MV-4-11 (cell line): ENCODE results near the gene ACTG2.
A peak's percentile ranks its signal among the peaks of the same experiment; 100 is the strongest.

Experiments
- DNase-seq: peaks from one replicate; lab custom pipeline; 2025; lab: John Stamatoyannopoulos, UW

Gene ACTG2

DNA sequence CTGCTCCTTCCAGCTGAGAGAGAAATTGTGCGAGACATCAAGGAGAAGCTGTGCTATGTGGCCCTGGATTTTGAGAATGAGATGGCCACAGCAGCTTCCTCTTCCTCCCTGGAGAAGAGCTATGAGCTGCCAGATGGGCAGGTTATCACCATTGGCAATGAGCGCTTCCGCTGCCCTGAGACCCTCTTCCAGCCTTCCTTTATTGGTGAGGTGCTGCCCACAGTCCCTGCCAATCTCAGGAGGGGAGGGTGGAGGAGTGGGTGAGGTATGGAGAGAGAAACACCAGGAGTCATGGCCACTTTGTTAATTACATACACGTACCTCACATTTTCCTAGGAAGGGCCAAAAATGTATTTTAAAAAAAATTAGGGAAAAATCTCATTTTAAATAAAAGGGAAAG lies 21.9 kb downstream of the ACTG2 start:
- no peak for DNase-seq

DNA sequence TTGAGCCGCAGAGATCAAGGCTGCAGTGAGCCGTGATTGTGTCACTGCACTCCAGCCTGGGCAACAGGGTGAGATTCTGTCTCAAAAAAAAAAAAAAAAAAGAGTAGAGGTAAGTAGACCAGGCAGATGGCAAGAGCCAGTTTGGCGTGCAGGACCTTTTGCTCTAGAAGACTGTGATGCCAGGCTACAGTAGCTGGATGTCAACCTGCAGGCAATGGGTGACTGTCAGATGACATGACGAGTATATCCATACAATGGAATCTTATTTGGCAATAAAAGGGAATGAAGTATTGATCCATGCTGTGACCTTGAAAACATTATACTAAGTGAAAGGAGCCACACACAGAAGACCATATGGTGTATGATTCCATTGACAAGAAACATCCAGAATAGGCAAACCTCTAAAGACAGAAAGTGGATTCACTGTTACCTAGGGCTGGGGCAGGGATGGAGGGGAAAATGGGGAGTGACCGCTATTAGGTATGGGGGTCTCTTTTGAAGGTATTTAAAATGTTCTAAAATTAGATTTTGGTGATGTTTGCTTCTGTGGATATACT lies 22.7 kb downstream of the ACTG2 start:
- no peak for DNase-seq

DNA sequence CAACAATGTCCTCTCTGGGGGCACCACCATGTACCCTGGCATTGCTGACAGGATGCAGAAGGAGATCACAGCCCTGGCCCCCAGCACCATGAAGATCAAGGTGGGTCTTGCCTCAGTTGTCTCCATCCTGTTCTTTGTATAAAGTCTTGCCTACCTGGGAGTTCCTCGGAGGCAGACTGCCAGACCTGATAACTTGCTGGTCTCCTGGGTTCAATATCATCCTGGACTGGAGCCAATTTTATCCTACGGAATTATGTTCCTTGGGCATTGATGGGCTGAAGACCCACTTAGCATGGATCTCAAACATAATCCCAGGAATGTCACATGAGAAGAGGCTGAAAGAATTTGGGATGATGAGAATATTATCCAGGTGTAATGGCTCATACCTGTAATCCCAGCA lies 23.9 kb downstream of the ACTG2 start:
- DNase-seq = no peak

DNA sequence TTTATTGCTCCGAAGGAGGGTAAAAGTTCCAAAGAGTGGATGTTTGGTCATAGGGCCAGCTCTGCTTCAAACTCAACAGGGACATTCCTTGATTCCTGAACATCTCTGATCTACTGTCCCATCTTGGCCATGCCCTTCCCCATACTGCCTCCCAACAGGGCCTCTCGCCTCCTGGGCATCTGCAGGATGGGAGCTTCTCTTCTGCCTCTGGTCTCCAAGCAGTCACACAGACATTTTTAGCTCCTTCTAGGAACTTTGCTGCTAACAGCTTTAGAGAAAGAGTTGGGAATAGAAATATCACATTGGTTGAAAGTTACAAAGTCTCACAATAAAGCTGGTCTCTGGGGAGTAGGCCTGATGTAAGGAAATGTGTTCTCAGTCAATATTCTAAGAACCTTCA lies 24.5 kb downstream of the ACTG2 start:
- DNase-seq = no peak

DNA sequence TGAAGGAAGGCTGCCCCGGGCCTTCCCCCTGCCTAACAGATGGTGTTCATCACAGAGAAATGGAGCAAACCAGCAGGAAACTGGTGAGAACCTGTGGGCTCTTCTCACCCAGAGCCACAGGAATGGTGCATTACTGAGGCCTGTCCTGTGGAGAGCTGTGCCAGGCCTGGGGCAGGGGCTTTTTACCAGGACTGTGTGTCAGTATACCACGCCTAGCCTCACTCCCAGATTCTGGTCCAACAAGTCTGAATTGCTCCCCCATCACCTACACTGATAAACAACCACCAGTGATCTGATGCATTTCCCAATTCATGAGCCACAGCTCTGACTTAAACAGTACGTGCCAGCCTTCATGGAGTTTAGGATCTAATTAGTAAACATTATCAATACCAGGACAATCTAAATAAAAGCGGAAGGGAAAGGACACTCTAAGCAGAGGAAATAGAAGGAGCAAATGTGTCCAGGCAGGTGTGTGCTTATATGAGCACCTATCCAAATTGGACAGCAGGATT lies 24.9 kb downstream of the ACTG2 start:
- no peak for DNase-seq

DNA sequence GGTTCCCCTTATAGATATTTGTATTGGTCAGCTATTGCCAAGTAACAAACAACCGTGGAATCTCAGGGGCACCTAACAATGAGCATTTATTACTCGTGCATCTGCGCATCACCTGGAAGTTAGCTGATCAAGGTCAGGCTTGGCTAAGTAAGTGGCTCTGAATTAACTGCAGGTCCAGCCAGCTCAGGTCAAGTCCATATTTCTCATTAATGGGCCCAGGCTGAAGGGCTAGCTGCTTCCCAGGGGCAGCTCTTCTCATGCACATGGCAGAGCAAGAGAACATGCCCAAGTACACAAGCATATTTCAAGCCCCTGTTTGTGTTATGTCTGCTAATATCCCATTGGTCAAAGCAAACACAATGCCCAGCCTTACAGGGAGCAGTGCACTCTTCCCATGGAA lies 26.0 kb downstream of the ACTG2 start:
- no peak for DNase-seq

DNA sequence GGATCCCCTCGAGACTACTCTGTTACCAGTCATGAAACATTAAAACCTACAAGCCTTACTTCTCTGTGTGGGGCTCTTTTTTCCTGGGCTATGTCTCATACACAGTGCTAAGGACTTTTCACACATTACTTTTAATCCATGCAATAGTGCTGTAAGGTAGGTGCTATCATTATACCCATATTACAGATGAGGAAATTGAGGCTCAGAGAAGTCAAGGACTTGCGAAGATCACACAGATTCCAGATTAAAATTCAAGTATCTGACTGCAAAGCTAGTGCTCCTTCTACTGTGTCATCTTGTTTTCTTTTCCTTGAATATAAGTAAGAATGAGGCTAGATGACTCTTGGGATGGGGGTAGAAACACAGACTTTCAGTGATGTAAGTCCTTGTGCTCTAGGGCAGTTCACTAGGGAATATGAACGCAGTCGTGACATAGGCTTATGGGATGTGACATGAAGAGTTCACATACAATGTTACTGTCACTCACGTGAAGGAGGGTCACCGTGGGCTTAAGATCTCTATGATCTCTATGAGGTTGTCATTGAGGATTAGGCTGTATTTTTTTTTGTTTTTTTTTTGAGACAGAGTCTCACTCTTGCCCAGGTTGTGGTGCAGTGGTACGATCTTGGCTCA lies 26.9 kb downstream of the ACTG2 start:
- DNase-seq = no peak

DNA sequence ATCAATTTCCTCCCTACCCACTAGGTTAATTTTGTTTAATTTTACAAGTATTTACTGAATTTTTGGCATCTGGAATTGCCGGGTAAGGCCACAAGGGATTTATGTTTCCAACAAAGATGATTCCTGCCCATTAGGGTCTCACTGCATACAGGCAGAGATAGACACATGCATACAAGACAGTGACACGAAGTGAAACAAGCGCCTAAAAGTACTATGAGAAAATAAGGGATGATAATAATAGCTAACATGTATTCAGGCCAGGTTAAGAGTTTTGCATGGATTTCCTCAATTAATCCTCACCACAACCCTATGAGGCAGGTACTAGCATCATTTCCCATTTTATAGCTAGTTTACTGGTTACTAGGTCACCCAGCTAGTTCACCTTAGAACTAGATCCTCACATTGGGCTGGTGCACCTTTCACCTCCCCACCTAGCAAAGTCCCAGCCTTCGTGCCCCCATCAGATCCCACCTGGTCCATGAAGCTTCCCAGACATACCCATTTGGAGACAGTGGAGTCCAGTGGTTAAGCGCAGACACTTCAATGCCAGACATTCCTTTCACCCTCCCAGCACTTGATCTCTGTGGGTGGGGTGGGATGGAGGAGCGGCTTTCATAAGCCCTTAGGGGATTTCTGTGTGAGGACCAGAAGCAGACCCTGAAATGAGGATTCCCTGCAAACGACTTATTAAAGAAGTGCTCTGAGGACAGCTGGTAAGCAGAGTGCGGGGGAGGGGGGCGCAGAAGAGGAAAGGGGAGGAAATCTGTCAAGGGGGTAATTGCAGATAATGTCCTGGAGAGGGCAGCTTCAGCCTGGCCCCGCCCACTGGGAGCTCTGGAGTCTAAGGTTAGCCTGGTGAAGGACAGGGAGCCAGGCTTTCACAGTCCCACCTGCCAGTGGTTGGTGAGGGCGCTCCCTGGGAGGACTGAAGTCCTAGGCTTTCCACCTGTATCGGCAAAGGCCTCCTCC lies 28.1 kb downstream of the ACTG2 start:
- DNase-seq = peak; percentile 23

DNA sequence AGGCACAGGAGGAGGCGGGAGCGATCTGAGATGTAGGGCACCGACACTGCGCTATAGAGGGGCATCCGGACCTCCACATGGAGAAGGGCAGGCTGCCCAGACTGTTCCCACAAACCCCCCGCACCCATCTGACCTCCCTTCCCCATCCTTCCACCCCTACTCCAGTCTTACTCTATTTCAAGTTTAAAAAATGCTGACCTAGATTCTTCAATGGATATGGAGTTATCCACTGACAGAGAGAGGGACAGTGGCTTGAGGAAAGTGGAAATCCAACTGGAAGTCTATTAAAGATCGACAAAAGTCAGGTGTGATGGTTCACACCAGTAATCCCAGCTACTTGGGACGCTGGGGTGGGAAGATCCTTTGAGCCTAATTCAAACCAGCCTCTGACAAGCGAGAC lies 28.8 kb downstream of the ACTG2 start:
- no peak for DNase-seq

DNA sequence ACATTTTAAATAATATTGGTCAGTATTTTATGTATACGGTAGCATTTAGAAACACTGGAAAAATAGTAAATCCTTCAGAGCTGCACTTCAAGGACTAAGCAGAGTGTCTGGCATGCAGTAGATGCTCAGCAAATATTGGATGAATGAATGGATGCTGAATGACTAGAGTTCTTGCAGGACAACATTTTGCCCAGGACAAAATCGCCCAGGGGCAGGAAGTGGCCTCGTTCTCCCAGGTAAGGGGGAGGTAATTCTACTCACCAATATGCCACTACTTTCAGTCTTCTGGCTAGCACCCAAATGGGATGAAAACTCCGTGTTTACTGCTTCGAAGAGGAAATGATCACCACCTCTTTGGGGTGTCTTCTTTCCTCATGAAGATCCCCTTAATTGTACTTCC lies 29.9 kb downstream of the ACTG2 start:
- DNase-seq = no peak

DNA sequence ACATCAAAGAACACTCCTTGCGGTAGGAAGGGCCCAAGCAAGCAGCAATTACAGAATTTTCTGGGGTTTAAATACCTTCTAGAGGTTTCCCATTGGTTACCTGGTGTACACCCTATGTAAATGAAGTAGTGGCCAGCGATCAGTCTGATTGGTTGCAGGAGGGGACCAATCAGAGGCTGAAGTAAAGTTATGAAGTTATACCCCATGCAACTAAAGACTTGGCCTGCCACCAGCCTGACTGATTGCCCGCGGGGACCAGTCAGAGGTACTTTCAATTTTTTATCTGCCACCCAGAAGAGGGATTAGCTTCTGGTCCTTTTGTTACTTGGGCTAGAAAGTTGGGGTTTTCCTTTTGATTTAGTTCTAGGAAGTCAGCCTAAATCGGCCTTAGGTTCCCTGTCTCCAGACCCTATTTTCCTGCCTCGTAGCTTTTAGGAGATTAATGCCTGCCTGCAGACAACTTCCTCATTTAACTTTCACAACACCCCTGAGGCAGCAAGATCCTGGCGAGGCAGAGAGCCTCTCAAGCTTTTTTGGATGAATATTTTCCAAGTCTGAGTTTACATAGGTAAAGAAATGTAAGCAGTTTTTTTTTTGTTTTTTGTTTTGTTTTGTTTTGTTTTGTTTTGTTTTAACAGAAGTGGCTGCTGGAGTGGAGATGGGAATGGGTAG lies 32.4 kb downstream of the ACTG2 start:
- peak; percentile 88 for DNase-seq

DNA sequence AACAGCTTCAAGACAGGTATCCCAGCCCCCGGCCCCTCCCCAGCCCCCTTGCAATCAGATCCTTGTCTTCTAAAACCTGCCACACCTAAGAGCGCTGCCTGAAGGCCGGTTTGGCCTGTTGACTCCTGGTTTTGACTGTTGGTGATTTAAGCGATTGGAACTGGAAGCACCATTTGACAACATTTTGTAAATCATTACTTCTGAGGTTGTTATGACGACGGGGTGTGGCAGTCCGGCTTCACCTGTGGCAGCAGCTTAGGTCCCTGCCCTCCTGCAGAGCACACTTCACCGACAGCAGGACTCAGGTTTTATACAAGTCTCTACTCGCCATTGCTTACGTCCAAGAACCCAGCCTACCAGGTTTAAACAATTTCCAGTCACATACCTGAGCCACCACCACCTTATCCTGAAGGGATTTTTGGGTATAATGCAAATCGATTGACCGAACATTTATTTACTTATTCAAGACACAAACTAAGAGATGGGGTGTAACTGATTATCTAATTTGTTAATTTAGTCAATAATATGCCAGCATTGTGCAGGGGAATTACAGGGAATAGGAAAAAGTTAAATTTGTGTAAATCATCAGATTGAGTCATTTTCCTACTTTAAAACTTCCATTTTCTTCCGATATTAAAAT lies 33.2 kb downstream of the ACTG2 start:
- no peak for DNase-seq

DNA sequence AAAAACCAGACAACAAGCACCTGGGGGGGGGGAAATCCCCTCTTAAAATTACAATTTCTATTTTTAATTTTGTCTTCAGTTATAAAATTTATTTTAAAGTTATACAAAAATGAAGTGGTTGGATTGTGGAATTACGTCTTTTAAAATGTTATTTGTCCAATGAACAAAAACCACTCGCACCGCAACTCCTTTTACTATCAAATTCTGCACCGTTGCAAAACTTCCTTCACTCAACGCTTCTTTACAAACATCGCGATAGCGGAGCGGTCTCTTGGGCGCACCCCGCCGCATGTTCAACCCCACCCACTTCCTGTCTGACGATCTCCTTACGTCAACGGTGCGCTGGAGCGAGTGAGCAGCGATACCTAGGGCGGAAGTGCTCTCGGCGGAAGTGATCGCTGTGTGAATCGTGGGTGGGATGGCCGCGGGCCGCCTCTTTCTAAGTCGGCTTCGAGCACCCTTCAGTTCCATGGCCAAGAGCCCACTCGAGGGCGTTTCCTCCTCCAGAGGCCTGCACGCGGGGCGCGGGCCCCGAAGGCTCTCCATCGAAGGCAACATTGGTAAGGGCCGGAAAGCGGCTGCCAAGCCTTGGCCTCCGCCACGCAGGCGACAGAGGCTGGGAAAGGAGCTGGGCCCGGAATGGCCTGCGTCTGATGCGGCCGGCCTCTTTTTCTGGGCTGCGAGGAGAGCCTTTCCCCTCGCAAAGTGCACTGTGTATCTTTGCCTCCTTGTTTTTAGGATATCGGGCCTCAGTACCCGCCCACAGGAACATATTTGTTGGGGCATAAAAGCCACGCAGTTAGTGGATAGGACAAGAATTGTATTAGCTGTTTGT lies 33.9 kb downstream of the ACTG2 start, which contains the start of gene DGUOK:
DGUOK (plus strand) TSS at position 388 of the 835 bp plus-strand sequence; CDS start at position 419, 31 bp downstream.
- peak; percentile 99 for DNase-seq

DNA sequence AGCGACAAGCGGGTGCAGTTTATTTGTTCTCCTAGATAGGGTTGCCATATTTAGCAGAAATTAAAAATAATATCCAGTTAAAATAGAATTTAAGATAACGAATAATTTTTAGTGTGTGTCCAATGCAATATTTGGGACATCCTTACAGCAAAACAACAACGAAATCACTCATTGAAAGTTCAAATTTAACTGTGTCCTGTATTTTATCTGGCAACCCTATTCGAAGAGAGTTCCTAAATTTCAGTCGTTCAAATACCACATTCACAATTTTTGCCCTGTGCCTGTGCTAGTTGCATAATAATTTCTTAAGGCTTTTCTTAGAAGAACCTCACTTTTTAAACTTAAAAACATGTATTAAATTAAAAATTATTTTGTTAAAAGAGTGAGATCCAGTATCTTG lies 34.5 kb downstream of the ACTG2 start:
- no peak for DNase-seq

DNA sequence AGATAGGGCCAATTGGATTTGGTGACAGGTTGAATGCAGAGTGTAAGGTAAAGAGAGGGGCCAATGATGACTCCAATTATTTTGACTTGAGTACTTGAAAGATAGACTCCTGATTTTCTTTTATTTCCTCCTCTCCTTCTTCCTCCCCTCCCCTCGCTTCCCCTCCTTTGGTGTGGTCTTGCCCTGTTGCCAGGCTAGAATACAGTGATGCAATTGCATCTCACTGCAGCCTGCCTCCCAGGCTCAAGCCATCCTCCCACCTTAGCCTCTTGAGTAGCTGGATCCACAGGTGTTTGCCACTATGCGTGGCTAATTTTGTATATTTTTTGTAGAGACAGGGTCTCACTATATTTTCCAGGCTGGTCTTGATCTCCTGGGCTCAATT lies 36.1 kb downstream of the ACTG2 start:
- DNase-seq = no peak

DNA sequence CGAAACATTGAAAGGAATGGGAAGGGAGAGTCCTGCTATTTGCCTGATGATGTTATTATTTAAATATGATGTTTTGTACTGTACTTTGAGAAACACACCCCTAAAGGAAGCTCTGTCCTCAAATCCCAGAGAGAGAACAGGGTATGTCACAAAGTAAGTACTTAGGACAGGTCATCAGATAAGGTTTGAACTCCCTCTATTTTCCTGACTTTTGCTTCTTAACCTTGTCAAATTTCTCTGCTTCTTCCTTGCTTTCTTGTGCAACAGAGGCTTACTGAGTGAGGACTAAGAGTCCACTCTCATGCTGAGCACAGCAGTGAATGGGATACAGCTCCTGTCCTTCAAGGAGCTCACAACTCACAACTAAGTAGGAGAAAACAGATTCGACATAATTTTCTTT lies 37.6 kb downstream of the ACTG2 start:
- no peak for DNase-seq

DNA sequence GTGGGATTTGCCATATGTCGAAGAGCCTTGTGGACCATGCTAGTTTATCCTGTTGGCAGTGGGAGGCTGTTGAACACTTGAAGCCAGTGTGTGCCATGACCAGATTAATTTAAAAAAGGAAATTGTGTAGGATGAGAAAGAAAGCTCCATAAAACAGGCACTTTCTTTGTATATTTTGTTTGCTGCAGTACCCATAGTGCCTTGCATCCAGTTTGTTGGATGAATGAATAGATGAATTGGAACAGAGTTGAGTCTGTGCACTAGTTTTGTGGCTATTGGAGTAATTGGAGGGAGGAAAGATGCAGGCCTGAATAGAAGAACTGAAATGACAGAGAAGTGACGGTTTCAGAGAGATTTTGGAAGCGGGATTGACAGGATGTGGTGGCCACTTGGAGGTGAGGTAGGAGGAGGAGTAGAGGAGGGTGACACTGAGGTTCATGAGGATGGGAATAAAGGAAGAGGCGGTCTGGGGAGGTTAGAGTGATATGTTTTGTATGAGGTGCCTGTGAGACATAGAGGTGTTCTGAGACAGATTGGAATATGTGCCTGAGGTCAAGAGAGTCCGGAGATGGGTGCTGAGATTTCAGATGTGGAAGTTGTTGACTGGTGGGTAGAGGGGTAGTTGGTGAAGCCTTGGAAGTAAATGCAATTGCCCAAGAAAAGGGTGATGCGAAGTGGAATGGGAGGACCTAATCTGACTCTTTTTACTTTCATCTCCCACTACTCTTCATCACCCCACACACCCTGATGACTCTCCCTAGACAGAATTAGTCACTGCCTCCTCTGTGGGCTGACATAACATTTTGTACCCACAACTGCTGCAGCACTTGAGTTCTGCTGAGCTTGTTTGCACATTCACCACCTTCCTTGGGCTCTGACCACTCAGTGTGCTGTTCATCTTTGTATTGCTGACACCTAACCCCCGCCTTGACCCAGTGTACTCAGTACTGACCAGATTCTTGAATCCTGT lies 39.0 kb downstream of the ACTG2 start:
- no peak for DNase-seq

DNA sequence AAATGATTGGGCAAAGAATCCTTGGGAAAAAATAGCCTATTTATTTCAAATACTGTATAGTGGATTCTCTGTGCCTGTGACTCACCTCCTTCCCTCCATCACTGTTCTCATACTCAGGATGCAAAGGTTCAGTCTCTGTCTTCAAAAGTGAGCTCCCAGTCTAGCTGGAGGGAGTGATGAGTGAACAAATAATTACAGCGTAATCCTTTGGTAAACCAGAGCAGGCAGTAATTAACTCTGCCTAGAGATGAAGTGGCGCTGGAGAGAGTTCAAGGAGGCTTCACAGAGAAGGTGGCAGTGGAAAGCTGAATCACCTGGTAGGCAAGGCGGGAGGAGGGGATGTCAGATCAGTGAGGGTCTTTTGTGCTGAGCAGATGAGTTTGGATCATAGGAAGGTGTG lies 40.4 kb downstream of the ACTG2 start:
- no peak for DNase-seq

DNA sequence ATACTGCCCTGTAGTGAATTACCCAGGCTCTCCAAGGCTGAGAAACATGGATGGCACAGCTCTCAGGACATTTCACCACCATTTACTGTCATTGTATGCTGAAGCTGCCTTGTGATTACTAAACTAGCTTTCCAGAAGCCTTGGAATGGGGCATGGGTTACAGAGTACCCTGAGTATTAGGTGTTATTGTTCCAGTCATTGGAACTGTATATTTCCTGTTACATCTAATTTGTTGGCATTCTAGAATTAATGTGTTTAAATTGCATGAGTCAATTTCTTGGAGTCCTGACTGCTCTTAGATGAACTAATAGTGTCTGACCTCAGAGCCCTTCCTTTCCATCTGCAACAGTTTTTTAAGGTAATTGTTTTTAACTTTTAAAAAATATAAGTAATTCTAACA lies 42.8 kb downstream of the ACTG2 start:
- no peak for DNase-seq
